Endothelial cell of umbilical vein (primary cell): ENCODE data around the gene PRKG1. TPM values are rescaled to one million over a fixed set of nuclear protein-coding genes. Genes with fewer than 3 reads are reported as not detected.

Experiments used
- BruUV-seq: library from RNA; stranded (reverse); fragments of 400-500 nt; replicated peaks from 2 replicates; lab custom pipeline; 2021; lab: Mats Ljungman, UMichigan
- CTCF ChIA-PET: fragments of 300-600, 350-600 bp; sonication (Branson Sonifier 250); formaldehyde crosslinking; loops from one replicate; lab custom pipeline; 2021; ENCODE audit warnings: antibody characterized with exemption, inconsistent platforms; lab: Charles Lee
- POLR2A ChIA-PET: fragments of 300-600, 350-600 bp; sonication (Branson Sonifier 250); formaldehyde crosslinking; loops from one replicate; lab custom pipeline; 2021; ENCODE audit warnings: antibody characterized with exemption, inconsistent platforms; lab: Charles Lee
- DNase-seq: peaks from one replicate; pipeline ENCODE4 v3.0.0-alpha.2; 2011; ENCODE audit warnings: low read depth, low spot score
- FAIRE-seq: peaks from 2 replicates; lab custom pipeline; 2011; peaks lifted over from hg19 to GRCh38; lab: Jason Lieb, UNC
- H2AFZ ChIP-seq: 2 replicates; pipeline ENCODE4 v1.6.0; 2012; ENCODE audit warnings: low read depth, low read length, control low read depth, inconsistent platforms
- H3K27ac ChIP-seq: 2 replicates; pipeline ENCODE4 v1.5.1; 2011; ENCODE audit warnings: low read depth, mild to moderate bottlenecking, control low read depth, low read length, moderate library complexity; ENCODE audit not compliant: insufficient read depth
- H3K27me3 ChIP-seq, 2 experiments: 2 replicates each; pipeline versions ENCODE4 v1.6.0 to v1.6.1; 2011; ENCODE audit warnings: low read length in 2 of 2, mixed read lengths in 1 of 2; ENCODE audit not compliant: control insufficient read depth in 2 of 2, insufficient read depth in 2 of 2
- H3K36me3 ChIP-seq, 2 experiments: 2 replicates in 1 of 2; 3 replicates in 1 of 2; pipeline ENCODE4 v1.5.1; 2011; ENCODE audit warnings: low read length in 2 of 2, mild to moderate bottlenecking in 1 of 2, moderate library complexity in 1 of 2; ENCODE audit not compliant: control insufficient read depth in 2 of 2, insufficient read depth in 2 of 2; ENCODE audit errors: extremely low read depth in 1 of 2
- H3K4me1 ChIP-seq: 3 replicates; pipeline ENCODE4 v1.5.1; 2011; ENCODE audit warnings: mild to moderate bottlenecking, low read length; ENCODE audit not compliant: control insufficient read depth, insufficient read depth; ENCODE audit errors: extremely low read depth
- H3K4me2 ChIP-seq: 2 replicates; pipeline ENCODE4 v1.6.1; 2011; ENCODE audit warnings: low read length, control low read depth, mixed read lengths; ENCODE audit not compliant: insufficient read depth
- H3K4me3 ChIP-seq, 3 experiments: fragments of 200-600 bp in 1 of 3; sonication (generic), shearing (Covaris generic) in 1 of 3; replicated peaks in 1 of 3; 2 replicates each; pipeline ENCODE4 v1.5.1; 2011 to 2016; ENCODE audit warnings: control low read depth in 3 of 3, low read length in 3 of 3, mild to moderate bottlenecking in 2 of 3, inconsistent platforms in 1 of 3, low read depth in 1 of 3, moderate library complexity in 1 of 3; ENCODE audit not compliant: insufficient read depth in 1 of 3
- H3K79me2 ChIP-seq: 2 replicates; pipeline ENCODE4 v1.6.0; 2012; ENCODE audit warnings: low read length, inconsistent platforms; ENCODE audit not compliant: control insufficient read depth, insufficient read depth
- H3K9ac ChIP-seq: replicated peaks from 2 replicates; pipeline ENCODE3; 2011; ENCODE audit warnings: low read length, control low read depth; ENCODE audit not compliant: insufficient read depth; ENCODE audit errors: extremely low read depth
- H3K9me1 ChIP-seq: replicated peaks from 3 replicates; pipeline ENCODE4 v1.6.0; 2011; ENCODE audit warnings: mild to moderate bottlenecking, low read length; ENCODE audit not compliant: control insufficient read depth, insufficient read depth; ENCODE audit errors: extremely low read depth
- H3K9me3 ChIP-seq: replicated peaks from 2 replicates; pipeline ENCODE4 v1.5.1; 2012; ENCODE audit warnings: low read length, inconsistent platforms; ENCODE audit not compliant: control insufficient read depth, insufficient read depth
- H4K20me1 ChIP-seq: replicated peaks from 2 replicates; pipeline ENCODE3; 2011; ENCODE audit warnings: mild to moderate bottlenecking, low read length; ENCODE audit not compliant: control insufficient read depth, insufficient read depth; ENCODE audit errors: extremely low read depth
- EZH2 ChIP-seq: IDR thresholded peaks from 2 replicates; pipeline ENCODE4 v1.6.1; 2012; ENCODE audit warnings: borderline replicate concordance, low read depth, mild to moderate bottlenecking, moderate library complexity, low read length, inconsistent platforms; ENCODE audit not compliant: severe bottlenecking
- FOS ChIP-seq: IDR thresholded peaks from 2 replicates; pipeline ENCODE4 v1.6.1; 2011; ENCODE audit warnings: mild to moderate bottlenecking, low read length, moderate library complexity, borderline replicate concordance; ENCODE audit not compliant: insufficient read depth
- GATA2 ChIP-seq: IDR thresholded peaks from 2 replicates; pipeline ENCODE4 v1.7.0; 2011; ENCODE audit warnings: low read depth, mild to moderate bottlenecking, moderate library complexity, mixed read lengths, low read length; ENCODE audit not compliant: insufficient read length, insufficient read depth
- JUN ChIP-seq: IDR thresholded peaks from 2 replicates; pipeline ENCODE4 v1.6.1; 2011; ENCODE audit warnings: borderline replicate concordance, low read depth; ENCODE audit not compliant: insufficient read length, insufficient read depth
- MYC ChIP-seq: IDR thresholded peaks from one replicate; pipeline ENCODE4 v1.6.1; 2011; ENCODE audit warnings: mild to moderate bottlenecking, low read depth, low read length
- POLR2A ChIP-seq: IDR thresholded peaks from 2 replicates; pipeline ENCODE4 v1.6.1; 2012; ENCODE audit warnings: low read depth, mild to moderate bottlenecking, control low read depth, low read length
- POLR2AphosphoS5 ChIP-seq: IDR thresholded peaks from 2 replicates; pipeline ENCODE4 v1.6.1; 2012; ENCODE audit warnings: low read depth, mild to moderate bottlenecking, control low read depth, low read length, moderate library complexity; ENCODE audit not compliant: insufficient read depth
- dilution Hi-C: fragments of 300-500 bp; cut with MboI; formaldehyde crosslinking; loops from one replicate; pipeline ENCODE4 v1.15.0; 2019; ENCODE audit warnings: low sequenced_read_pairs; ENCODE audit not compliant: extremely low pct_ligation_motif_present
- intact Hi-C: fragments of 100-400 bp; cut with micrococcal nuclease; formaldehyde crosslinking; loops from one replicate; pipeline ENCODE4 v1.10.0; 2022
- microRNA counts: library from miRNA; unstranded; fragments of <30 nt; microRNA quantifications from one replicate; lab custom pipeline; 2016
- microRNA-seq: library from miRNA; unstranded; fragments of <30 nt; microRNA quantifications from one replicate; pipeline ENCODE4 v1.2.0, GENCODE V29; 2021; ENCODE audit warnings: borderline number of aligned reads, borderline replicate concordance
- polyA plus RNA-seq, 4 experiments: library from polyadenylated mRNA; depleted of rRNA in 3 of 4; stranded (reverse) in 3 of 4; unstranded in 1 of 4; fragments of >200 nt; gene quantifications; 2 replicates each; pipeline versions ENCODE4 v1.2.1 to v1.2.3, GENCODE V29; 2011 to 2012; ENCODE audit warnings: missing spikeins in 1 of 4
- small RNA-seq: library from RNA; depleted of rRNA; stranded (forward); fragments of <200 nt; gene quantifications from one replicate; pipeline ENCODE3, GENCODE V24; 2012; ENCODE audit warnings: low replicate concordance, low read depth; ENCODE audit not compliant: insufficient read depth, insufficient read length
- total RNA-seq: library from RNA; stranded (reverse); gene quantifications from 2 replicates; pipeline ENCODE4 v1.2.3, GENCODE V29; 2021
- TF ChIP-seq, protein P1 (sequence below): IDR thresholded peaks from 2 replicates; pipeline ENCODE4 v1.6.1; 2011; ENCODE audit not compliant: insufficient read depth, insufficient read length
- TF ChIP-seq, protein P2 (sequence below), 2 donors: IDR thresholded peaks; 1 replicate in 1 of 2; 2 replicates in 1 of 2; pipeline ENCODE4 v1.5.1; 2011; ENCODE audit warnings: low read length in 2 of 2, mild to moderate bottlenecking in 2 of 2, moderate library complexity in 2 of 2, control low read depth in 1 of 2, inconsistent platforms in 1 of 2, low read depth in 1 of 2; ENCODE audit not compliant: insufficient read depth in 1 of 2; ENCODE audit errors: extremely low read depth in 1 of 2

The PRKG1 gene
- total and polyA plus RNA-seq, 2 donors (not counting 3 experiments of a cell fraction or from before 2014, with no cell fraction given), result 0.01 to 0.18 TPM

DNA sequence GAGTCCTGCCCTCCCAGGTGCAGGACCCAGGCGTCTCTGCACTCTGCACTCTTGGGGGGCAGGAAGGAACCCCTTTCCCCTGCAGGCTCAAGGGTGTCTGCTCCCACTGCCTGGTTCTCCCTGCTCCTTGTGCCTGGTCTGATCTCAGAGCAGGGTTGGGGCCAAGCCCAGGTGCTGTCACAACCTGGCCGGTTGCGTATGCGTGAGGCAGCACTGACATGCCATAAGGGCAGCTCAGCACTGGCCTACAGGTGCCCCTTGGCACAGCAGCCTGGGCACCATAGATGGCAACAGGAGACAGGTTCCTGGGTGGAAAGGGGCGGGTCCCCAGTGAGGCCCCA is 1273.0 kb downstream of the PRKG1 start:
- H3K36me3 ChIP-seq, result no peaks in the 10 kb centered on the region
- no TSS peak for BruUV-seq
- H2AFZ ChIP-seq, result no peak overlapping the region
- intact Hi-C loops (no loop called here), dilution Hi-C loops (no loop called here)
- H3K9ac ChIP-seq, result no peak overlapping the region
- DNase-seq, result no peak
- H3K27ac ChIP-seq, result no peak overlapping the region
- no peaks in the 10 kb centered on the region for H3K9me1 ChIP-seq
- FAIRE-seq, result no peak
- no peaks in the 10 kb centered on the region for H4K20me1 ChIP-seq
- no peaks in the 10 kb centered on the region for H3K9me3 ChIP-seq
- ChIA-PET CTCF (interaction anchor here (1.0 to 1.6 kb wide), 3 partner anchors 8 to 101 kb away, joined by 3 to 5 read pairs (median 4); no protein-coding TSS in a partner anchor), POLR2A (no interaction called here)
- H3K79me2 ChIP-seq, result no peaks in the 10 kb centered on the region
- peaks cover 11% of the 10 kb centered on the region for H3K4me1 ChIP-seq
- H3K27me3 ChIP-seq, result no peaks in the 10 kb centered on the region
- no peak overlapping the region for H3K4me3 ChIP-seq
- no peak overlapping the region for H3K4me2 ChIP-seq
- TF ChIP-seq GATA2 (no peak), POLR2AphosphoS5 (no peak), EZH2 (no peak), MYC (no peak), FOS (no peak), POLR2A (no peak), JUN (no peak)
- TF ChIP-seq, protein P1, sequence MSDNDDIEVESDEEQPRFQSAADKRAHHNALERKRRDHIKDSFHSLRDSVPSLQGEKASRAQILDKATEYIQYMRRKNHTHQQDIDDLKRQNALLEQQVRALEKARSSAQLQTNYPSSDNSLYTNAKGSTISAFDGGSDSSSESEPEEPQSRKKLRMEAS, result no peak
- TF ChIP-seq, protein P2, sequence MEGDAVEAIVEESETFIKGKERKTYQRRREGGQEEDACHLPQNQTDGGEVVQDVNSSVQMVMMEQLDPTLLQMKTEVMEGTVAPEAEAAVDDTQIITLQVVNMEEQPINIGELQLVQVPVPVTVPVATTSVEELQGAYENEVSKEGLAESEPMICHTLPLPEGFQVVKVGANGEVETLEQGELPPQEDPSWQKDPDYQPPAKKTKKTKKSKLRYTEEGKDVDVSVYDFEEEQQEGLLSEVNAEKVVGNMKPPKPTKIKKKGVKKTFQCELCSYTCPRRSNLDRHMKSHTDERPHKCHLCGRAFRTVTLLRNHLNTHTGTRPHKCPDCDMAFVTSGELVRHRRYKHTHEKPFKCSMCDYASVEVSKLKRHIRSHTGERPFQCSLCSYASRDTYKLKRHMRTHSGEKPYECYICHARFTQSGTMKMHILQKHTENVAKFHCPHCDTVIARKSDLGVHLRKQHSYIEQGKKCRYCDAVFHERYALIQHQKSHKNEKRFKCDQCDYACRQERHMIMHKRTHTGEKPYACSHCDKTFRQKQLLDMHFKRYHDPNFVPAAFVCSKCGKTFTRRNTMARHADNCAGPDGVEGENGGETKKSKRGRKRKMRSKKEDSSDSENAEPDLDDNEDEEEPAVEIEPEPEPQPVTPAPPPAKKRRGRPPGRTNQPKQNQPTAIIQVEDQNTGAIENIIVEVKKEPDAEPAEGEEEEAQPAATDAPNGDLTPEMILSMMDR (IDR thresholded peaks at IDR 0.05; ENCODE audit: extremely low read depth in 1 of 2, insufficient read depth in 1 of 2, low read depth in 1 of 2, low read length in 2 of 2), result no peak

MicroRNA genes within 50 kb of the gene (microRNA counts, 767-probe panel; counts per million panel counts)
- microRNA hsa-miR-605 (lab: Ali Mortazavi, UCI), result 723 counts per million, percentile 96 among the panel's probes with 10 or more counts

Small RNA genes within 50 kb of the gene (microRNA-seq; reads per million reads assigned to microRNA genes)
- gene MIR605, result not detected

Small RNA genes within 50 kb of the gene (small RNA-seq; reads per million reads assigned to genes)
- gene MIR605, result not detected

Other genes with a start within 250 kb of the PRKG1 start
- not detected in 2 replicates for gene A1CF, start 188.9 kb upstream of the PRKG1 start, total RNA-seq
- not detected in 2 replicates for gene A1CF, start 188.9 kb upstream of the PRKG1 start, polyA plus RNA-seq